ENCODE measurements around the gene C4orf33. TPM values are rescaled to one million over a fixed set of nuclear protein-coding genes. Genes with fewer than 3 reads are reported as not detected.
A peak's percentile ranks its signal among the peaks of the same experiment; 100 is the strongest.

The C4orf33 gene
- total RNA-seq, 1 donor from 2014 or later, result 10.3 TPM

DNA sequence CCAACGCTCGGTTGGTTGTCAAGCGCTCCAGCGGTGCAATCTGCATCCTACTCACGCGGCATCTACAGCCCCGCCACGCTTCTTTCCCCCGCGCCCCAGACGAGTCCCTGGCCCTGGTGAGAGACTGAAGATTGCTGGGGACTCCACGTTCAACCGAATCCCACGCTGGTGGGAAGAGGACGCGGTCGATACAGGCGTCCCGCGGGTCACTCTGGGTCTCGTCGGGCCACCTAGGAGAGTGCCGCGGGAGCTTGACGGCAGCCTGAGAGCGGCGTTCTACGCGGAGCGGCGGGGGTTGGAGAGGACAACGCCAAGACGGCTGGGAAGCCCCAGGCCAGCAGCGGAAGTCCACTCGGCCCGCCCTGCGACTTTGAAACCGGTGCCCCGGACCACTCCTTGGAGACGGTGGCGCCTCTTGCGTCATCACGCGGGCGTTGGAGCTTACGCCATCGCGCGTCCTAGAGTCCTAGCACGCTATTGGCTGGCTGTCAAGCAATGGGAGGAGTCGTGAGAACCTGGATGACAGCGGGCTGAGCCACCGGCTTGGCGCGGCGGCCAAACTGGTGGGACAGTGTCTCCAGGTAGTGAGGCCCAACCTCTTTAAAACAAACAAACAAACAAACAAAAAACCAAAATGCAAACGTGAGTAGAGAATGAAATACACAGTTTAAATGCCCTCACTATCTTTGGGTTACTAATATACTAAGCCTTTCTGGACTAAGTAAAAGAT is 2.6 kb upstream of the C4orf33 start, which contains the start of gene SCLT1:
TSS of gene SCLT1 (minus strand) at position 349 of the 730 bp plus-strand sequence. CDS start 436 bp downstream, outside the sequence.
- TF ChIP-seq, protein P1, sequence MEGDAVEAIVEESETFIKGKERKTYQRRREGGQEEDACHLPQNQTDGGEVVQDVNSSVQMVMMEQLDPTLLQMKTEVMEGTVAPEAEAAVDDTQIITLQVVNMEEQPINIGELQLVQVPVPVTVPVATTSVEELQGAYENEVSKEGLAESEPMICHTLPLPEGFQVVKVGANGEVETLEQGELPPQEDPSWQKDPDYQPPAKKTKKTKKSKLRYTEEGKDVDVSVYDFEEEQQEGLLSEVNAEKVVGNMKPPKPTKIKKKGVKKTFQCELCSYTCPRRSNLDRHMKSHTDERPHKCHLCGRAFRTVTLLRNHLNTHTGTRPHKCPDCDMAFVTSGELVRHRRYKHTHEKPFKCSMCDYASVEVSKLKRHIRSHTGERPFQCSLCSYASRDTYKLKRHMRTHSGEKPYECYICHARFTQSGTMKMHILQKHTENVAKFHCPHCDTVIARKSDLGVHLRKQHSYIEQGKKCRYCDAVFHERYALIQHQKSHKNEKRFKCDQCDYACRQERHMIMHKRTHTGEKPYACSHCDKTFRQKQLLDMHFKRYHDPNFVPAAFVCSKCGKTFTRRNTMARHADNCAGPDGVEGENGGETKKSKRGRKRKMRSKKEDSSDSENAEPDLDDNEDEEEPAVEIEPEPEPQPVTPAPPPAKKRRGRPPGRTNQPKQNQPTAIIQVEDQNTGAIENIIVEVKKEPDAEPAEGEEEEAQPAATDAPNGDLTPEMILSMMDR (conservative IDR thresholded peaks at IDR 0.05), result no peak
- Mint-ChIP-seq H3K27me3 (no peaks in the 10 kb centered on the region), H3K36me3 (peaks cover 13% of the 10 kb centered on the region), H3K4me1 (ENCODE audit: unreplicated experiment) (peaks cover 17% of the 10 kb centered on the region), H3K4me3 (peak within 1 kb of the TSS; percentile 42), H3K27ac (no peak within 1 kb of the TSS), H3K9me3 (no peaks in the 10 kb centered on the region)
- DNase-seq (ENCODE audit: extremely low spot score, unreplicated experiment), result peak; percentile 96

DNA sequence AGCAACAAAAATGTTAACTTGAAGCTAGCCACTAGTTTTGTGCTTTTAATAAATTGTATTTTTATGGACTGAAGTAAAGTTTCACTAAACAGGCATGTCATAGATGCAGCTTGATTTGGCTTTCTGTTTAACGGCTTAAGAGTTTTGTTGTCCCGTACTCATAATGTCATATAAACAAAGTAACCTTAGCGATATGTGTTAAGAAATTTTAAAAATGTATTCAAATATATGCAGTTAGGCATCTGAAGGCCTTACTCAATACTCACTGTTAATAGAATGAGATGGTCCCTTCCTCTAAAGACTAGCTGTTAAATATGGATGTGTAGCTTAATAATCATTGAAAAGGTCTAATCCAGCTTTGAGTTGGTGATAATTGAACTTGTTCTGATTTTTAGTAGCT is 1.6 kb upstream of the C4orf33 start:
- Mint-ChIP-seq H3K27ac (no peak overlapping the region), H3K27me3 (no peaks in the 10 kb centered on the region), H3K4me1 (ENCODE audit: unreplicated experiment) (peaks cover 17% of the 10 kb centered on the region), H3K36me3 (peaks cover 3% of the 10 kb centered on the region), H3K4me3 (peak overlapping the region; percentile 42), H3K9me3 (no peaks in the 10 kb centered on the region)
- no peak for DNase-seq (ENCODE audit: extremely low spot score, unreplicated experiment)
- TF ChIP-seq, protein P1 (conservative IDR thresholded peaks at IDR 0.05), result no peak

DNA sequence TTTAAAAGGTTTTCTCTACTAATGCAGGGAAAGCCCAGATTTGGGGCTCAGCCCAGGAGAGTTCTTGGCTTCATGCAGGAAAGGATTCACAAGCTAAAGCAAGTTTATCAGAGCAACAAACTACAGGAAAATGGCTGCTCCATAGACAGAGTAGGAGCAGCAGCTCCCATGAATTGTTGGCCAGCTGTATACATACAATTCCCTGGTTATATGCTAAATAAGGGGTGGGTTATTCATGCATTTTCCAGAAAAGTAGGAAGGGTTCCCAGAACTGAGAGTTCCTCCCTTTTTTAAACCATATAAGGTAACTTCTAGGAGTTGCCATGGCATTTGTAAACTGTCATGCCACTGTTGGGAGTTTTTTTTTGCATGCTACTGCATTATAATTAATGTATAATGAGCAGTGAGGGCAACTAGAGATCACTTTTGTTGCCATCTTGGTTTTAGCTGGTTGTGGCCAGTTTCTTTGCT is 2.6 kb downstream of the C4orf33 start:
- peaks cover 3% of the 10 kb centered on the region for H3K36me3 Mint-ChIP-seq
- no peak overlapping the region for H3K4me3 Mint-ChIP-seq
- peaks cover 15% of the 10 kb centered on the region for H3K4me1 Mint-ChIP-seq (ENCODE audit: unreplicated experiment)
- H3K9me3 Mint-ChIP-seq, result no peaks in the 10 kb centered on the region
- H3K27me3 Mint-ChIP-seq, result no peaks in the 10 kb centered on the region
- TF ChIP-seq, protein P1 (conservative IDR thresholded peaks at IDR 0.05), result no peak
- H3K27ac Mint-ChIP-seq, result no peak overlapping the region
- DNase-seq (ENCODE audit: extremely low spot score, unreplicated experiment), result no peak

DNA sequence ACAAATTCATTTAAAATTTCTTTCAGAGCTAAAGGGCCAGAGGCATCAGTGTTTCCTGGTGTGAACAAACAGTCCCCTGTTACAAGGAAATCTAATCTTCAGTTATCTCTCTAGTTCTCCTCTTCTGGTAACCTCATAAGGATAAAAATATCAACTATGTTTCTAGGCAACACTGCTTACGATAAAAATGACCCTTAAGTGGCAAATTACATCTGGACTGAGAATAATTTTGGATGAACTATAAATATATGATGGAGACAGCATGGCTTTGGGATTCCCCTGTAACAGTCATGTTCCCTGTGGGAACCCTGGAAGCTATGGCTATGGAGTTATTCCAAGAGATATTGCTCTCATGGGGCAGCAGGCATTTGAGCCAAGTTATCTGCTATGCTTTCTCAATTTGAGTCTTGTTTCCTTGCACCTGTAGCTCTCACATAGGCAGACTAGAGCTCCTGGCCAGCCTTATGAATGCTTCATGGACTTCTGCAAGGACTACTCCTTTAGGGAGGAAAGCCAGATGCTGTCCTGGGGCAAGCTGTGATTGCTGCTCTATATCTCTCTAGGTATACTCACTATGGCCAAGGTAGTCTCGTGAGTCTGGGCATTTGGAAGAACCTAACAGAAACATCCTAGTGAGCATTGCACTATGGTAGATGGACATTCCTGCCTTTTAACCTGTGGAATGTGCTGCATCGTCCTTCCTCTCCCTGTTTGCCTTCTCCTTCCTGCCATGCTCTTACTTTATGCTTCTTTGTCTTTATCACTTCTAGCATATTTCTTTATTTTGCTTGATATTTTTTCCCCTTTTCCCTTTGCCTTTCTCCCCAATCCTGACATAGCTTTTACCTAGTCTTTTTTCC is 14.2 kb downstream of the C4orf33 start:
- no peak overlapping the region for H3K27ac Mint-ChIP-seq
- TF ChIP-seq, protein P1 (conservative IDR thresholded peaks at IDR 0.05), result no peak
- no peaks in the 10 kb centered on the region for H3K4me1 Mint-ChIP-seq (ENCODE audit: unreplicated experiment)
- H3K9me3 Mint-ChIP-seq, result no peaks in the 10 kb centered on the region
- H3K36me3 Mint-ChIP-seq, result no peaks in the 10 kb centered on the region
- no peak overlapping the region for H3K4me3 Mint-ChIP-seq
- no peaks in the 10 kb centered on the region for H3K27me3 Mint-ChIP-seq
- no peak for DNase-seq (ENCODE audit: extremely low spot score, unreplicated experiment)

DNA sequence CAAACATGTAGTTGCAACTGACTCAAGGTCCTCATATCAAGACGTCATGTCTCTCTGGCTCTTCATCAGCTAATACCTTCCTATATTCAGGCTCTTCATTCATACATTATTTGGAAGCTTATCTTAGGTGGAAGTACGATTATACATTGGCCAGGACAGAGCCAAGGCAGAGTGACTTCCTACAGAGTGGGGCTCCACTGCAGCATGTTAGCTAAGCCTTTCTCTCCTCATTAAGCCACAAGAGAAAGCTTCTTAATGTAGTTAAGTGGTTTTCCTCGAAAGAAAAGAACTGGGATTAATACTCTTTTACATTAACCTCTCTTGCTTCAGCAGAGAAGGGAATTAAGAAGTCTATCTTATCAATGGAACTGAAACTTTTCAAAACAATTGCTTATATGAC is 15.0 kb downstream of the C4orf33 start:
- DNase-seq (ENCODE audit: extremely low spot score, unreplicated experiment), result no peak
- no peaks in the 10 kb centered on the region for H3K36me3 Mint-ChIP-seq
- H3K9me3 Mint-ChIP-seq, result no peaks in the 10 kb centered on the region
- no peak overlapping the region for H3K4me3 Mint-ChIP-seq
- TF ChIP-seq, protein P1 (conservative IDR thresholded peaks at IDR 0.05), result no peak
- no peak overlapping the region for H3K27ac Mint-ChIP-seq
- H3K4me1 Mint-ChIP-seq (ENCODE audit: unreplicated experiment), result no peaks in the 10 kb centered on the region
- H3K27me3 Mint-ChIP-seq, result no peaks in the 10 kb centered on the region
